Activated T-helper 17 cell treated with anti-CD3 and anti-CD28 coated beads, Interleukin-2, amount 50 U/mL, for 72 hours (primary cell): ENCODE measurements around the gene PLCXD3. TPM values are rescaled to one million over a fixed set of nuclear protein-coding genes. Genes with fewer than 3 reads are reported as not detected.

Source experiments
- ATAC-seq: fragments of 150-1000 bp; cut with Tn5 transposase; replicated peaks from 2 replicates; pipeline ENCODE4 v1.10.0; 2021; ENCODE audit warnings: mild to moderate bottlenecking, moderate library complexity
- H3K27ac Mint-ChIP-seq: one replicate; pipeline ENCODE4 v1.8.0; 2022; ENCODE audit warnings: mixed read lengths
- H3K27me3 Mint-ChIP-seq: one replicate; pipeline ENCODE4 v1.8.0; 2022; ENCODE audit warnings: mixed read lengths
- H3K36me3 Mint-ChIP-seq: one replicate; pipeline ENCODE4 v1.8.0; 2022; ENCODE audit warnings: low read depth, mild to moderate bottlenecking, mixed read lengths
- H3K4me1 Mint-ChIP-seq: one replicate; pipeline ENCODE4 v1.8.0; 2022; ENCODE audit warnings: mixed read lengths
- H3K4me3 Mint-ChIP-seq: one replicate; pipeline ENCODE4 v1.8.0; 2022; ENCODE audit warnings: mild to moderate bottlenecking, mixed read lengths
- H3K9me3 Mint-ChIP-seq: one replicate; pipeline ENCODE4 v1.8.0; 2022; ENCODE audit warnings: mixed read lengths
- total RNA-seq, 2 donors: library from RNA; stranded (reverse); gene quantifications; one replicate each; pipeline ENCODE4 v1.2.3, GENCODE V29; 2022

The PLCXD3 gene
- total RNA-seq, 2 donors from 2014 or later: not detected

- peaks cover 4% of the 10 kb centered on the region for H3K27me3 Mint-ChIP-seq
- no peak for ATAC-seq
- H3K4me3 Mint-ChIP-seq: no peak overlapping the region
- H3K9me3 Mint-ChIP-seq: peaks cover 4% of the 10 kb centered on the region
- no peak overlapping the region for H3K27ac Mint-ChIP-seq
- H3K4me1 Mint-ChIP-seq: no peaks in the 10 kb centered on the region
- no peaks in the 10 kb centered on the region for H3K36me3 Mint-ChIP-seq
Measured at GRCh38 chr5:41452506-41452905, 57.9 kb downstream of the PLCXD3 start.

DNA sequence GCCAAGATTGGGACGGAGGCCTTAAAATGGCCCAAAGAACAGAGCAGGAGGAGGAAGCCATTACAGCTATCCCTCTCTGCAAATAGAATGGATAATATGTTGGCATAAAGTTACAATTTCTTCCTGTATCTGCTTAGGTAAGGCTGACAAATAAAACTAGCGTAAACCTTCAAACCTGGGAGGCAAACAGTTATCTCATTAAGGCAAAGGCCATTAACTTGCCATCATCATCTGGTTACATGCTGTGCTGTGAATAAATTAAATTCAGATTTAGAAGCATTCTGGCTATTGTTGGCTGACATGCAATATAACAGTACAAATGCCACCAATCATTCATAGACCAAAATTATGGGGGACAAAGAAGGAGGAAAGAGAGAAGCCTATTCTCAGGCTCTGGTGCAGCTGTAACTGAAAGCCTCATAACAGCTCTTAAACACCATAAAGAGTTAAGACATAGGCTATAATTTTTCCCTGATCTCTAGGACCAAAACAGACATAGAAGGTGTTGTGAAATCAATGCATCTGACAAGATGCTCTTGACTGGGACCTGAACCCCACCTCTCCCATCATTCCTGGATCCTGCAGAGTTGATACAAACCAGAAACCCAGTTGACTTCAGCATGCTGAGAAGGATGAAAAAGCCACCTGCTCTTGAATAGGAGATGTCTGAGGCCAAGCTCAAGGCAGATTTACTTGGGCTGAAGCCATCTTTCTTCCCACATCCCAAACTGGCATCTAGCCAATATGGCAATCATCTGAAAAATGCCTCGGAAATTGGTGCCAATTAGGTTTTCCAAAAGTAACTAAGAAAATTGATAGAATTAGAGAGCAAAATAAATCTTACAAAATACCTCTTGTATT, 62.5 kb downstream of the PLCXD3 start:
- H3K27me3 Mint-ChIP-seq: peaks cover under 1% of the 10 kb centered on the region
- no peaks in the 10 kb centered on the region for H3K36me3 Mint-ChIP-seq
- H3K4me3 Mint-ChIP-seq: no peak overlapping the region
- no peak overlapping the region for H3K27ac Mint-ChIP-seq
- peaks cover 5% of the 10 kb centered on the region for H3K9me3 Mint-ChIP-seq
- ATAC-seq: no peak
- H3K4me1 Mint-ChIP-seq: no peaks in the 10 kb centered on the region

DNA sequence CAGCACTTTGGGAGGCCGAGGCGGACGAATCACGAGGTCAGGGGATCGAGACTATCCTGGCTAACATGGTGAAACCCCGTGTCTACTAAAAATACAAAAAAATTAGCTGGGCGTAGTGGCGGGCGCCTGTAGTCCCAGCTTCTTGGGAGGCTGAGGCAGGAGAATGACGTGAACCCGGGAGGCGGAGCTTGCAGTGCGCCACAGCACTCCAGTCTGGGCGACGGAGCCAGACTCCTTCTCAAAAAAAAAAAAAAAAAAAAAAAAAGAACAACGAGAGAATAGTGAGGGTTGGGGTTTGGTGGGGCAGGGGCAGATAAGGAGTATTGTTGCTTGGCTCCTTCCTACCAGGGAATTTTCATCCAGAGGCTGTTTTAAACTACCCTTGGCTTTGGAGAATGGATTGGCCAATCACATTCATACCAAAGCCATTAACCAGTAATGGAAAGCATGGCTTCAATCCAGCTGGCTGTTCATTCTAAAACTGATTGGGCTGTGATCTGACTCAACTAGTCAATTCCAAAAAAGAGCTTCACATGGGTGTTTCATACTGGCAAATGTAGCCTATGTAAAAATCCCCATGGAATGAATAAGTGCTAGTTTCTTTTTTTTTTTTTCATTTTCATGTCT, 64.4 kb downstream of the PLCXD3 start:
- ATAC-seq: no peak
- H3K27me3 Mint-ChIP-seq: no peaks in the 10 kb centered on the region
- no peaks in the 10 kb centered on the region for H3K4me1 Mint-ChIP-seq
- peaks cover 5% of the 10 kb centered on the region for H3K9me3 Mint-ChIP-seq
- H3K36me3 Mint-ChIP-seq: no peaks in the 10 kb centered on the region
- no peak overlapping the region for H3K4me3 Mint-ChIP-seq
- no peak overlapping the region for H3K27ac Mint-ChIP-seq

DNA sequence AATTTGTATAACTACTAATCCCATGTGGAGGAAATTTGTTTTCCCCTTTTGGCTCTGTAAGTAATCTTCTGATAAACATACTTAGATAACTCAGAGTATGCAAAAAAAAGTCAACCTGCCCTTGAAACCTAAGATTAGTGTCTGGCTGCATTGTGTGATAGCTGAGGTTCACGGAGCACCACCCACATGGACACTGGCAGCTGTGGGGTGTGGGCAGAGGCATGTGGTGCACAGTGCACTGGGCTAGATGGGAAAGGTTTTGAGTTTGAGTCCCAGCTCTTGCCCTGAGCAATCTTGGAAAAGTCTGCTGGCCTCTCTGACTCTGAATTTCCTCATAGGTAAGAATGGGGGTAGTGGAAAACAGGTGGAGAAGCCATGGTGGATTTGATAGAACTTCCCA, 75.1 kb downstream of the PLCXD3 start:
- no peak overlapping the region for H3K4me3 Mint-ChIP-seq
- H3K9me3 Mint-ChIP-seq: peaks cover 9% of the 10 kb centered on the region
- H3K27ac Mint-ChIP-seq: no peak overlapping the region
- no peaks in the 10 kb centered on the region for H3K27me3 Mint-ChIP-seq
- no peaks in the 10 kb centered on the region for H3K4me1 Mint-ChIP-seq
- no peaks in the 10 kb centered on the region for H3K36me3 Mint-ChIP-seq
- no peak for ATAC-seq

DNA sequence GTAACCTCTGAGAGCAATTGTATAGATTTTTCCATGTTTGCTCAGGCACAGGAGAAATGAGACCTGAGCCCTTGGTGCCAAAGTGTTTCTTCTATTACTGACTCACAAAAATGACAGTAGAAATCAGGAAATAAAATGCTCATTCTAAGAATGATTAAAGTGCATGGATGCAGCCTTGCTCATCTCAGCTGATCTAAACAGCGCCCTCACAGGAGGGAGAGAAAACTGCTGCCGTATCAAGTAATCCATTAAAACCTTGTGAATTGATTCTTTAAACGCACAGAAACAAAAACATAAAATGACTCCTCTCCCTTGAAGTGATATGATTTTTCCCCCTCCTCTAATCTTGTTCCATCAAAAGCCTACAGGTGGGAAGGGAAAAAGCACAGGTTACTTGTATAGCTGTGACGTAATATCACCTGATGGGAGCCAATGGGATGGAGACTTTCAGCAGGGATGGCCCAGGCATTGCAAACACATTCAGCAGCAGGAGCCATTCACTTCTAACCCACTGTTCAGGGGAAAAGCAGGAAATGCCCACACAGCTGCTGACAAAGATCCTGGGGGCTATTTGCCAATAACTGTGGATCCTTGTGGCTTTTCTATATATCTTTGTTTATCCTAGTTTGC, 76.7 kb downstream of the PLCXD3 start:
- Mint-ChIP-seq H3K9me3 (peaks cover 9% of the 10 kb centered on the region), H3K27ac (no peak overlapping the region), H3K4me1 (no peaks in the 10 kb centered on the region), H3K36me3 (no peaks in the 10 kb centered on the region), H3K27me3 (peaks cover 3% of the 10 kb centered on the region), H3K4me3 (no peak overlapping the region)
- no peak for ATAC-seq

- Mint-ChIP-seq H3K9me3 (peaks cover 9% of the 10 kb centered on the region), H3K4me3 (no peak overlapping the region), H3K36me3 (no peaks in the 10 kb centered on the region), H3K27ac (no peak overlapping the region), H3K4me1 (no peaks in the 10 kb centered on the region), H3K27me3 (peaks cover 3% of the 10 kb centered on the region)
- no peak for ATAC-seq
Measured at GRCh38 chr5:41432481-41433253, 77.7 kb downstream of the PLCXD3 start.

- no peaks in the 10 kb centered on the region for H3K9me3 Mint-ChIP-seq
- no peaks in the 10 kb centered on the region for H3K4me1 Mint-ChIP-seq
- no peak overlapping the region for H3K4me3 Mint-ChIP-seq
- no peak overlapping the region for H3K27ac Mint-ChIP-seq
- H3K27me3 Mint-ChIP-seq: peaks cover 3% of the 10 kb centered on the region
- ATAC-seq: no peak
- no peaks in the 10 kb centered on the region for H3K36me3 Mint-ChIP-seq
Measured at GRCh38 chr5:41427505-41427904, 82.9 kb downstream of the PLCXD3 start.

DNA sequence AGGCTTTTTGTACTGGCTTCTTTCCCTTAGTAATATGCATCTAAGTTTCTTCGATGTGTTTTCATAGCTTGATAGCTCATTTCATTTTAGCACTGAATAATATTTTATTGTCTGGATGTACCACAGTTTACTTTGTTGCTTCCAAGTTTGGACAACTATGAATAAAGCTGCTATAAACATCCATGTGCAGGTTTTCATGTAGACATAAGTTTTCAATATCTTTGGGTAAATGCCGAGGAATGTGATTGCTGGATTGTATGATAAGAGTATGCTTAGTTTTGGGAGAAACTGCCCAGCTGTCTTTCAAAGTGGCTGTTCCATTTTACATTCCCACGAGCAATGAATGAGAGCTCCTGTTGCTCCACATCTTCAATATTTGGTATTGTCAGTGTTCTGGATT, 84.7 kb downstream of the PLCXD3 start:
- H3K36me3 Mint-ChIP-seq: no peaks in the 10 kb centered on the region
- H3K4me3 Mint-ChIP-seq: no peak overlapping the region
- no peaks in the 10 kb centered on the region for H3K9me3 Mint-ChIP-seq
- no peak overlapping the region for H3K27ac Mint-ChIP-seq
- peaks cover 3% of the 10 kb centered on the region for H3K27me3 Mint-ChIP-seq
- H3K4me1 Mint-ChIP-seq: no peaks in the 10 kb centered on the region
- no peak for ATAC-seq

DNA sequence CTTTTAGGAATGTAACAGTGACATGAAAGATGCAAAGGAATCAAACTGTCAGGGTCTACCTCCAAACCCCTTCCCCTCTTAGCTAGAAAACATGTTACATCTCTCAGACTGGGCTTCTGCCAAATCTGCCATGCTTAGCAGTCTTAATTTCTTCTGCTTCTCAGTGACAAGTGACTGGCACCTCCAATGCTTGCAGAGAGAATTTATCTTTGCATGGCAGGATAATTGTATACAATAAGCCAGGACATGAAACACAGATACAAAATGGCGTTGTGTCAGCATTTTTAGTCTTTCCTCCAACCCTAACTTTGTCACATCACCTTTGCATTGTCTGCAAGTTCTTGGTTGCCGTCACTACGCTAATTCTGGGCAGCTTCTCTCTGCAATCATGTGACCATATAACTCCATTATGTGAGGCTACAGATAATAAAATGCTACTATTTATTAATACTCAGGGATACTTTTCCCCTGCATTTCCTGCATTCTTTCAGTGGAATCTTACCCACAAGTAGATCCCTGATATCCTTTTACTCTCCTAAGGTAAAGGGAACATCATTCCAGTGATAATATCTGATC, 89.8 kb downstream of the PLCXD3 start:
- ATAC-seq: no peak
- H3K27ac Mint-ChIP-seq: no peak overlapping the region
- H3K4me1 Mint-ChIP-seq: no peaks in the 10 kb centered on the region
- no peaks in the 10 kb centered on the region for H3K36me3 Mint-ChIP-seq
- no peak overlapping the region for H3K4me3 Mint-ChIP-seq
- no peaks in the 10 kb centered on the region for H3K27me3 Mint-ChIP-seq
- no peaks in the 10 kb centered on the region for H3K9me3 Mint-ChIP-seq

DNA sequence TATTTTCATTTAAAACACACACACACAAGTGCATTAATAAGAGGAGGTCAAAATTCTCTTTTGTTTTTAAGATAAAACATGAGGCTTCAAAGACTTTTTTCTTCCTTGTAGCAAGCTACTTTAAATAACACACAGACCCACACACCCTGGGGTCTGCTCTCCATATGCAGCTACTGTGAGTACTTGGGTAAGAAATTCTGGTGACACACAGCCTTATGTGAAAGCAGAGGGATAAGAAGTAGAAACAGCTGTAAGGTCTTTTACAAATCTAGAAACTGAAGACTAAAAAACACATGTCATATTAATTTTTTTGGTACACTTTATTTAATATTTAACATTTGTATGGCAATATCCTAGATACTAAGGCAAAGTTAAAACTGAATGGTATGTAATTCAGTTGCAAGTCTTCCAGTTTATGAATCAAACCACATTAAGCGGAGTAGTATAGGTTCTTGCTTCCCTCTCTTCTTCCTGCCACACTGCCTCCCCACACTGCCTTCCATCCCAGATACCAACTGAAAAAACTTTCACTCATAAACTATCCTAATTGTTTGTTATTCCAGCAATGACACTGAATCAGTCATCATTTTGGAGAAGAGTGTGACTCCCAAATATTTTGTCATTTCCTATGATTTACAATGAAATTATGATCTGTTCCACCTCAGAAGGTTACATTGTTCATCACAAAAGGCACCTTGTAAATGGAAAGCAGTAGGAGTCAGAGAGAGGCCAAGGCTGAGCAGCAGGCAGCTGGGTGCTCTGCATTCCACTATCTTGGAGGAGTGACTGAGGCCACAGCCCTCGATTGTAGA, 92.0 kb downstream of the PLCXD3 start:
- no peaks in the 10 kb centered on the region for H3K9me3 Mint-ChIP-seq
- H3K4me1 Mint-ChIP-seq: no peaks in the 10 kb centered on the region
- H3K27me3 Mint-ChIP-seq: no peaks in the 10 kb centered on the region
- no peak overlapping the region for H3K27ac Mint-ChIP-seq
- H3K36me3 Mint-ChIP-seq: no peaks in the 10 kb centered on the region
- ATAC-seq: no peak
- no peak overlapping the region for H3K4me3 Mint-ChIP-seq

GRCh38 chr5:41416336-41416735, 94.1 kb downstream of the PLCXD3 start:
- no peaks in the 10 kb centered on the region for H3K9me3 Mint-ChIP-seq
- no peak overlapping the region for H3K27ac Mint-ChIP-seq
- no peak for ATAC-seq
- no peak overlapping the region for H3K4me3 Mint-ChIP-seq
- H3K4me1 Mint-ChIP-seq: no peaks in the 10 kb centered on the region
- H3K36me3 Mint-ChIP-seq: no peaks in the 10 kb centered on the region
- no peaks in the 10 kb centered on the region for H3K27me3 Mint-ChIP-seq

- Mint-ChIP-seq H3K4me1 (no peaks in the 10 kb centered on the region), H3K36me3 (no peaks in the 10 kb centered on the region), H3K27ac (no peak overlapping the region), H3K27me3 (no peaks in the 10 kb centered on the region), H3K9me3 (no peaks in the 10 kb centered on the region), H3K4me3 (no peak overlapping the region)
- ATAC-seq: no peak
Measured at GRCh38 chr5:41415242-41415641, 95.2 kb downstream of the PLCXD3 start.

DNA sequence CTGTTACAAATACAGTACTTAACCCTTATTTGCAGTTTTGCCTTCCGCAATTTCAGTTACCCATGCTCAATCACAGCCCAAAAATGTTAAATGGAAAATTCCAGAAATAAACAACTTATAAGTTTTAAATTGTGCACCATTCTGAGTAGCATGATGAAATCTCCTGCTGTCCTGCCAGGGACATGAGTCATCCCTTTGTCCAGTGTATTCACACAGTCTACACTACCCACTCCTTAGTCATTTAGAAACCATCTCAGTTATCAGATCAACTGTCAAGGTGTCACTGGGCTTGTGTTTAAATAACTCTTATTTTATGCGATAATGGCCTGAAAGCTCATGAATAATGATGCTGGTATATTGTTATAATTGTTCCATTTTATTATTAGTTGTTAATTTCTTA, 95.8 kb downstream of the PLCXD3 start:
- Mint-ChIP-seq H3K4me1 (no peaks in the 10 kb centered on the region), H3K27me3 (no peaks in the 10 kb centered on the region), H3K27ac (no peak overlapping the region), H3K36me3 (no peaks in the 10 kb centered on the region), H3K9me3 (no peaks in the 10 kb centered on the region), H3K4me3 (no peak overlapping the region)
- no peak for ATAC-seq
